T-helper 17 cell (primary cell): ENCODE measurements around the gene KLRF1. TPM values are rescaled to one million over a fixed set of nuclear protein-coding genes. Genes with fewer than 3 reads are reported as not detected.

Experiments used
- ATAC-seq: fragments of 150-1000 bp; cut with Tn5 transposase; 2 replicates; pipeline ENCODE4 v1.10.0; 2021; ENCODE audit warnings: mild to moderate bottlenecking, moderate library complexity
- DNase-seq, 3 donors: peaks; one replicate each; pipeline versions ENCODE4 v3.0.0 to v3.0.0-alpha.2; 2020 to 2021
- H3K9me3 ChIP-seq: one replicate; pipeline ENCODE4 v1.7.0; 2013; ENCODE audit warnings: low read length, mild to moderate bottlenecking; ENCODE audit not compliant: control insufficient read depth, poor library complexity, severe bottlenecking
- H3K27ac Mint-ChIP-seq: one replicate; pipeline ENCODE4 v1.8.0; 2022; ENCODE audit warnings: mild to moderate bottlenecking, moderate library complexity, mixed read lengths
- H3K27me3 Mint-ChIP-seq: one replicate; pipeline ENCODE4 v1.8.0; 2022; ENCODE audit warnings: mixed read lengths
- H3K36me3 Mint-ChIP-seq: one replicate; pipeline ENCODE4 v1.8.0; 2022; ENCODE audit warnings: low read depth, mixed read lengths
- H3K4me1 Mint-ChIP-seq: one replicate; pipeline ENCODE4 v1.8.0; 2022; ENCODE audit warnings: mild to moderate bottlenecking, mixed read lengths
- H3K4me3 Mint-ChIP-seq: one replicate; pipeline ENCODE4 v1.8.0; 2022; ENCODE audit warnings: mild to moderate bottlenecking, moderate library complexity, mixed read lengths
- total RNA-seq, 4 donors: library from RNA in 2 of 4; stranded (reverse) in 2 of 4; gene quantifications; one replicate each; pipeline ENCODE4 v1.2.3 and lab custom pipeline; 2022 to 2026

KLRF1 gene
- total RNA-seq, 2 donors from 2014 or later = 0.52 to 0.57 TPM

DNA sequence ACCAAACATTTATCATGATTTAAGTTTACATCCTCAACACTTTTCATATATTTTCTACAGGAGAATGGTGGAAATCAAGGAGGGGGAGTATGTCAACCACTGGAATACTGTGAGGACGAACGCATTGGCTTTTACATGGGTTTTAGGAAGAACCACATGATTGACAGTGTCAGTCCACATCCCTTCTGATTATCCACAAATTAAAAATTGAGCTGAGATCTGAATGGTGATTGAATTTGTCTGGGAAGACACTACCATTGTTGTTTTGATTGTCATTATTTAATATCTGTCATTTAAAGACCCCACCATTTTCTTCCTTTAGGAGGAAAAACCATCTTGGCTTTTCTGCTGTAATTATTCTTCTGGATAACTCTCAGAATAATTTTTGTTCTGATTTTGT, 31.3 kb upstream of the KLRF1 start:
- H3K9me3 ChIP-seq = no peaks in the 10 kb centered on the region
- Mint-ChIP-seq H3K36me3 (no peaks in the 10 kb centered on the region), H3K4me1 (peaks cover 44% of the 10 kb centered on the region), H3K4me3 (peak overlapping the region; percentile 69), H3K27me3 (peaks cover 6% of the 10 kb centered on the region), H3K27ac (peak overlapping the region; percentile 89)
- DNase-seq (no peak), ATAC-seq (no peak)

DNA sequence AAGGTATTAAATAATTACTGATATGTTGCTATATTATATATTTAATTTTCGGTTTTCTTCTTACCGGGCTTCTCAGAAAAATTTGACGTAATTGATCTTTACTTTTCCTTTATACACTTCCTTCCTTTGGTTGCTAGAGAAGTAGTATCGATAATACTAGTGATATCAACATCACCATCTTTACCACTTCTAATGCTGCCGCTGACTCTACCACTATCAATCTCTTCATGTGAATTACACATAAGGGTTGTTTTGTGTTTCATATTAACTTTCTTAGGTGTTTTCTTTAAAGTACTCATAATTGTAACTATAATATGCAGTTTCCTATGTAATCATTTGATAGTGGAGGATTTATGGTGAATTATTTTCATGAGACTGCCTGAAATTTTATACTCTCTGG, 30.9 kb upstream of the KLRF1 start:
- H3K36me3 Mint-ChIP-seq = no peaks in the 10 kb centered on the region
- peak overlapping the region; percentile 89 for H3K27ac Mint-ChIP-seq
- H3K4me3 Mint-ChIP-seq = peak overlapping the region; percentile 69
- H3K27me3 Mint-ChIP-seq = peaks cover 6% of the 10 kb centered on the region
- H3K4me1 Mint-ChIP-seq = peaks cover 44% of the 10 kb centered on the region
- H3K9me3 ChIP-seq = no peaks in the 10 kb centered on the region
- ATAC-seq = peak; percentile 78
- DNase-seq = no peak

DNA sequence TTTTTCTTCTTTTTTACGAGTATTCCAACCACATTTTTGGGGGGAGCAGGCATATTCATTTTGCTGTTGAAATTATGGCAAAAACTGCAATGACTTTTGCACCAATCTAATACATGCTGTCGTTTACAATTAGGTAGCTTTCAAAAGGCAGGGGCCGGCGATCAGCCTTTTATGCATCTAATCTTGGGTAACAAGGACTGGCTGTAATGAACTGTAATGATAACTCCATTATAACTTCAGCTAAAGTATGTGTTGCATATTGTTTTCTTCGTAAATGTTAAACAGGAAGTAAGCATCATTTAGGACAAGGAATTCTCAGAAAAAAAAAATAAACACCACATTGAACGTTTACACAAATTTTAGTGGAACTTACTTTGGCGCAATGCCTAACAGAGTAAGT, 30.3 kb upstream of the KLRF1 start:
- Mint-ChIP-seq H3K27ac (peak overlapping the region; percentile 89), H3K36me3 (no peaks in the 10 kb centered on the region), H3K27me3 (peaks cover 6% of the 10 kb centered on the region), H3K4me1 (peaks cover 39% of the 10 kb centered on the region), H3K4me3 (peak overlapping the region; percentile 69)
- no peak for DNase-seq
- ATAC-seq = no peak
- no peaks in the 10 kb centered on the region for H3K9me3 ChIP-seq

DNA sequence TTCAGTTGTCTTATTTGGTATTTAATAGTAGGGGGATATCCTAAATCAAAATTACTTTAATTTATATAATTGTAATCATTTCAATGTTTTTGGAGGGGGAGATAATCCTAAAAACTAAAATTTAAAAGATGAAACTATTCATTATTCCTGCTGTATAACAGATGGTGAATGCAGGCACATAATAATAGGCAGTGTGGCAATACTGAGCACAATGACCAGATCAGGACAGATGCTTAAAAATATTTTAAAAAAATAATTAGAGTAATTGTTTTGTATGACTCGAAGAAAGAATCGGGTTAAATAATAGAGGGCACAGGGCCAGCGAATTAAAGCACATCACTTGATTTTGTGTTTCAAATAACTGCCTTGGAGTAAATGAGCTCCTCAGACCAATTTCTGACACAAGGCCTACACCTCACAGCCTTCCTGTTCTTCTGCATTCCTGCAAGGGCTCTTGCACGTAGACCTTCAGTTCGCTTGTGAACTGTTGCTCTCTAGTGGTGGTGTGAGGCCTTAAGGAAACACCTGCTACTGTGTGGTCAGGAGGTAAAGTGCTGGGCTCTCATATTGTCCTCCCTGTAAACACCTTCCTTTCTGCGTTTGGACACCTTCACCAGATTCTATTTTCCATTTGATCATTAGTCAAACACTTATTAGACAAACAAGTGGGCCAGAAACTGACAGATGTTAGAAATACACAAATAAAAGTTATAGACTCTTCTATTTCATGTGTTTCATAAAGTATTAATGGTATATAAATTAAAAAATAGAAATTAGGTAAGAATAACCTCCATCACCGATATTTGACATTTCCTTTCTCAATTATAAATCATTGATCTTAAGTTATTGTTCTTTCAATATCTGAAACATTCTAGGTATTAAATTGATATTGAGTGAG, 29.3 kb upstream of the KLRF1 start:
- H3K27ac Mint-ChIP-seq = no peak overlapping the region
- peaks cover 6% of the 10 kb centered on the region for H3K27me3 Mint-ChIP-seq
- no peaks in the 10 kb centered on the region for H3K9me3 ChIP-seq
- H3K36me3 Mint-ChIP-seq = no peaks in the 10 kb centered on the region
- H3K4me1 Mint-ChIP-seq = peaks cover 38% of the 10 kb centered on the region
- DNase-seq (peak; percentile 16 to 34 (median 29)), ATAC-seq (peak; percentile 90)
- H3K4me3 Mint-ChIP-seq = no peak overlapping the region

DNA sequence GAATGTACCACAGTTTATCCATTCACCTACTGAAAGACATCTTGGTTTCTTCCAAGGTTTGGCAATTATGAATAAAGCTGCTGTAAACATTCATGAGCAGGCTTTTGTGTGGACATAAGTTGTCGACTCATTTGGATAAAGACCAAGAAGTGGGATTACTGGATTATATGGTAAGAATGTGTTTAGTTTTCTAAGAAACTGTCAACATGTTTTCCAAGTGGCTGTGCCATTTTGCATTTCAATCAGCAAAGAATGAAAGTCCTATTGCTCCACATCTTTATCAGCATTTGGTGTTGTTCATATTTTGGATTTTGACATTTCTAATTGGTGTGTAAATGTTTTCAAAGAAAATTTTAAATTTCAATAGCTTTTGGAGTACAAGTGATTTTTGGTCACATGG, 27.3 kb upstream of the KLRF1 start:
- ATAC-seq (no peak), DNase-seq (no peak)
- Mint-ChIP-seq H3K4me3 (no peak overlapping the region), H3K36me3 (peaks cover 2% of the 10 kb centered on the region), H3K27me3 (peaks cover 5% of the 10 kb centered on the region), H3K27ac (no peak overlapping the region), H3K4me1 (peaks cover 24% of the 10 kb centered on the region)
- H3K9me3 ChIP-seq = no peaks in the 10 kb centered on the region

DNA sequence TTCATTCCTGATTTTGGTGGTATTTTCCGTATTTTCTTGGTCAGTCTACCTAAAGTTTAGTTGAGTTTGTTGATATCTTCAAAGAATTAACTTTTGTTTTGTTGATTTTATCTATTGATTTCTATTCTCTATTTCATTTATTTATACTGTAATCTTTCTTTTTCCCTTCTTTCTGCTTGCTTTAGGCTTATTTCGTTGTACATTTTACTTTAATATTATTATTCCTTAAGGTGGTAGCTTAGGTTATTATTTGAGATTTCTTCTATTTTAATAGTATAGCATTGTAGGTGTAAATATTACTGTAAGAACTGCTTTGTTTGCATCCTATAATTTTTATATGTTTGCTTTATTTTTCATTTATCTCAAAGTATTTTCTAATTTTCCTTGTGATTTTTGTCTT, 21.4 kb upstream of the KLRF1 start:
- H3K27me3 Mint-ChIP-seq = peaks cover 15% of the 10 kb centered on the region
- peaks cover 2% of the 10 kb centered on the region for H3K36me3 Mint-ChIP-seq
- H3K27ac Mint-ChIP-seq = no peak overlapping the region
- ATAC-seq (no peak), DNase-seq (no peak)
- H3K4me3 Mint-ChIP-seq = no peak overlapping the region
- H3K4me1 Mint-ChIP-seq = peaks cover 4% of the 10 kb centered on the region
- no peaks in the 10 kb centered on the region for H3K9me3 ChIP-seq

DNA sequence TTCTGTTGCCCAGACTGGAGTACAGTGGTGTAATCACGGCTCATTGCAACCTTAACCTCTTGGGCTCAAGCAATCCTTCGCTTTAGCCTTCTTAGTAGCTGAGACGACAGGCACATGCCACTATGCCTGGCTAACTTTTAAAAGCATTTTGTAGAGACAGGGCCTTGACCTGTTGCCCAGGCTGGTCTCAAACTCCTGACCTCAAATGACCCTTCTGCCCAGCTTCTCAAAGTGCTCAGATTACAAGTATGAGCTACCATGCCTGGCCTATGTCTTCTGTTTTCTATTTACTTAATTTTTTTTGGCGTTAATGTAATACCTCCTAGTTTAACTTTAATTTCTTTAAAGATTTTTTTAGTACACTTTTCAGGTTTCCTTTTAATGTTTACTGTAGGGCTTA, 20.6 kb upstream of the KLRF1 start:
- peaks cover 23% of the 10 kb centered on the region for H3K27me3 Mint-ChIP-seq
- H3K9me3 ChIP-seq = no peaks in the 10 kb centered on the region
- no peak for ATAC-seq
- H3K27ac Mint-ChIP-seq = no peak overlapping the region
- H3K4me3 Mint-ChIP-seq = no peak overlapping the region
- H3K4me1 Mint-ChIP-seq = peaks cover 6% of the 10 kb centered on the region
- peaks cover 2% of the 10 kb centered on the region for H3K36me3 Mint-ChIP-seq
- DNase-seq = no peak

DNA sequence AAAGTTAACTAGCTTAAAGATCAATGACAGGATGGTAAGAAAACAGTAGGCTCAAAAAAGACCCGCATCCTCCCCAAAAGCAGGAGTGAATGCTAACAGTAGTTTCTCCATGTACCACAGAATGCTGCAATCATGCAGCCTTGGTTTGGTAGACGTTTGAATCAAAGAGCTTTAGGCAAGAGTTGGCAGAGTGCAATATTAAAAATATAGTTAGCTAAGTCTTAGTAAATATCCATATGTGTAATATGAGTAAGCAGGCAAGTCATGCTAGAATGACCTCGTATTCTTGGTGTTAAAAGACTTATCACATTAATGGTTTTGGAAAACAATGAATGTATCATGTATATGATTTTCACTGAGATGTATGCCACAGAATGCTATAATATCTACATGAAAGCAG, 18.8 kb upstream of the KLRF1 start:
- Mint-ChIP-seq H3K27me3 (peaks cover 26% of the 10 kb centered on the region), H3K36me3 (peaks cover 2% of the 10 kb centered on the region), H3K4me3 (no peak overlapping the region), H3K27ac (no peak overlapping the region), H3K4me1 (peaks cover 6% of the 10 kb centered on the region)
- no peaks in the 10 kb centered on the region for H3K9me3 ChIP-seq
- ATAC-seq (no peak), DNase-seq (no peak)

DNA sequence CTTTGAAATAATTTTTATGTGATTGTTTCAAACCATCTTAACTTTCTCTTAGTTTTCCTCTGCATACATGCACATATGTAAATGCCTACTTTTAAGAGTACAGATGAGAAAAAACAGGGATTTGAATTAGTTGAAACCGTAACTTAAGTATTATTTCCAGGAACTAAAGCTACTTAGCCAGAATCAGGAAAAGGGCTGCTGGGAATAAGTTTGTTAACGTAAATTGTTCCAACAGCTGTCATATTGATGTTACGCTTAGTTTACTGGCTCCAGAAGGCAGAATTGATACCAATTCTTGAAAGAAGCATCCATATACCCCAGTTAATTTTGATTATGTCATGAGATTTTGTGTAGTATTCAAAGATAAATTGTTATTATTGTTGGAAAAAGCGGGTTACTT, 17.9 kb upstream of the KLRF1 start:
- no peak for ATAC-seq
- DNase-seq = no peak
- no peaks in the 10 kb centered on the region for H3K9me3 ChIP-seq
- Mint-ChIP-seq H3K4me1 (peaks cover 10% of the 10 kb centered on the region), H3K27ac (no peak overlapping the region), H3K4me3 (no peak overlapping the region), H3K36me3 (peaks cover 2% of the 10 kb centered on the region), H3K27me3 (peaks cover 26% of the 10 kb centered on the region)

DNA sequence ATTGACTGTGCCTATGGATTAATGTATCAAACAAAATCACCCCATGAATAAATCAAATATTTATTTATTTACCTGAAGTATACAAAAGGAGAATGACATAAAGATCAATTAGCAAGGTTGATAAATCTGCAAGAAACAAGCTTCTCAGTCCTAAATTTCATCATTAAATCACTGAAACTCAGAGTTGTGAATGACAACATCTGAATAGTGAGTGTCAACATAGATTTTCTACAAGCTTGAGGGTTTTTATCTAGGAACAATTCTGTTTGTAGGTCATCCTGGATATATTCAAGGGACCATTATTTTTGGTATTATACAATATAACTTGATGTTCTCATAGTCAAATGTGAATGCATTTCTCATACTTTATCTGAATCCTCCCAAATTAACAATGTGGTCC, 17.4 kb upstream of the KLRF1 start:
- Mint-ChIP-seq H3K27ac (no peak overlapping the region), H3K27me3 (peaks cover 26% of the 10 kb centered on the region), H3K4me3 (no peak overlapping the region), H3K36me3 (no peaks in the 10 kb centered on the region), H3K4me1 (peaks cover 10% of the 10 kb centered on the region)
- H3K9me3 ChIP-seq = no peaks in the 10 kb centered on the region
- DNase-seq (no peak), ATAC-seq (no peak)

DNA sequence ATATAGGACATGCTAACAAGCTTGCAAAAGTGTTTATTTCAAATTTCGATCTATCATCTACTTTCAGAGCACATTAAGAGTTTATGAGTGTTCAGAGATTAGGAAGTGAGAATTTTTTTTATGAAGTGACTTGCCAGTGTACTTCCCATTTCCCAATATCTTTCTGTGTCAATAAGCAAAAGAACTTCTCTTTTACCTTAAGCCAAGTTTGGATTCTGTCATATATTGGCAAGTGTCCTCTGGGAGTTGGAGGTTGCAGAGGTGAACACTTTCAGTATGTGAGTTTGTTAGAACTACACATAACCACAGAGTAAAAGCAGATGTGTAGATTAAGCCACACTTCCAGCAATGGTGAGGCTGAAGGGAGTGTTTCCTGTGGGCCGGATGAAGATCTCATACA, 16.6 kb upstream of the KLRF1 start:
- H3K9me3 ChIP-seq = no peaks in the 10 kb centered on the region
- Mint-ChIP-seq H3K27ac (no peak overlapping the region), H3K36me3 (no peaks in the 10 kb centered on the region), H3K27me3 (peaks cover 26% of the 10 kb centered on the region), H3K4me3 (no peak overlapping the region), H3K4me1 (peaks cover 10% of the 10 kb centered on the region)
- DNase-seq (no peak), ATAC-seq (no peak)

DNA sequence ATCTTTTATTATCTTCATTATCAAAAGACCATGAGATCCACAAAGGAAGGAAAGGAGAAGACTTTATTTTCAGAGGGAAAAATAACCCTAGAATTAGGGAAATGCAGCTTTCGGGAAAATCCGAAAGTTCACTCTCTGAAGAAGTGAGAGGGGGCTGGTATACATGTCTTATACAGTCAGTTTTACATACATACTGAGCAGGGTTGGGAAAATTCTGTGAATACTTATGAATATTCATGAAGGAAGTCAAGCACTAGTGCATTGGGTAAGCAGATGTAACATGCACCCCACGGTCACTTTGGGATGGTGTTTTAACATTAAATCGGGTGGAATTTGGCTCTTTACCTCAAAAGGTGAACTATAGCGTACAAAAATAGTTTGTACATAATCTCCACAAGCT, 15.7 kb upstream of the KLRF1 start:
- no peak overlapping the region for H3K27ac Mint-ChIP-seq
- peaks cover 10% of the 10 kb centered on the region for H3K4me1 Mint-ChIP-seq
- no peaks in the 10 kb centered on the region for H3K9me3 ChIP-seq
- H3K36me3 Mint-ChIP-seq = no peaks in the 10 kb centered on the region
- no peak for ATAC-seq
- H3K27me3 Mint-ChIP-seq = peaks cover 26% of the 10 kb centered on the region
- H3K4me3 Mint-ChIP-seq = no peak overlapping the region
- DNase-seq = no peak

DNA sequence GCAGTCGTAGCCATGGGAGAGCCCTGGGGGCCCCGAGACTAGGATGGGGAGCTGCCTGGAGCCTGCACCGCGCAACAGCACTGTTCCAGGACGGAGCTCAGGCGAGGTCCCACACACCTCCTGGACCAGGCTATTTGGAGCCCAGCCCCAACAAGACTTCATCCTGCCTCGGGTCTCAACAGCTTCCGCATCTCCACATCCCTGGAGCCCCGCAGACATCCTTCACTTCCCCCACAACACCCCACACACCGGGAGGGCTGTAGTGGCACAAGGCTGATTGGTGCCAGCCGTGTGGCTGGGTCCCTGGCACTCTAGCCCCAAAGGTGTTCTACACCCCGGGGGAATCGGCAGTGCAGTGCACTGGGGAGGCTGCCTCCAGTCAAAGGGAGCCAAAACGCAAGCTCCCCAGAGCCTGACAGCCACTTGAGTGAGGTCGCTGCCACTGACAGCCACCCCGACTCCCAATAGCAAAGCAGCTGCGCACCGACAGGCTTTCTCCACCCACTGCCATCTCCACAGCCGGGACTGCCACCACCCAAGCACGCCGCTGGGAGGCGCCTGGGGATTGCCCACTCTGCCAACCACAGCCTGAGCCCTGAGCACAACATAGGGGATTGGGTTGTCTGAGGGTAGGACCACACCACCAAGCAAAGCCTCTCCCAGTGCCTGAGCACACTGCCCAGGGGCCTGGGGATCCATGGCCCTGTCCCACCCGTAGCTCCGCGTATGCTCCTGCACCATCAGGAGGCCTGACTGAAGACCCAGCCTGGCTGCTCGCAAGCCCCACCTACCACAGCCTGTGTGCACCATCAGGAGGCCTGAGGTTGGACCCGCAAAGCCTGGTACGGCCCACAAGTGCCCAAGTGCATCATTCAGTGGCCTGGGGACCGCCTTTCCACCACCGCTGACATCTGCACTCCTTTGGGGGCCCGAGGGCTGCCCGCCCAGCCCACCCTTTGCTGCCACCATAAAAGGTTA, 13.2 kb upstream of the KLRF1 start:
- peak overlapping the region; percentile 56 for H3K27ac Mint-ChIP-seq
- ATAC-seq = peak; percentile 99
- peak; percentile 78 to 94 (median 79) for DNase-seq
- peaks cover 16% of the 10 kb centered on the region for H3K4me1 Mint-ChIP-seq
- peak overlapping the region; percentile 89 for H3K4me3 Mint-ChIP-seq
- H3K36me3 Mint-ChIP-seq = no peaks in the 10 kb centered on the region
- H3K9me3 ChIP-seq = no peaks in the 10 kb centered on the region
- peaks cover 29% of the 10 kb centered on the region for H3K27me3 Mint-ChIP-seq
